ENCODE results near the gene NKD1.

Gene NKD1

GRCh38 chr16:50677351-50677750 is 129.2 kb downstream of the NKD1 start:
- no peak for DNase-seq

GRCh38 chr16:50678531-50678930 is 130.3 kb downstream of the NKD1 start:
- DNase-seq = no peak

GRCh38 chr16:50679266-50679665 is 131.1 kb downstream of the NKD1 start:
- DNase-seq = no peak

- DNase-seq = no peak
Measured at GRCh38 chr16:50679676-50680555, 131.7 kb downstream of the NKD1 start.

- DNase-seq = no peak
Measured at GRCh38 chr16:50680556-50680893, 132.3 kb downstream of the NKD1 start.

- peak; percentile 15 for DNase-seq
Measured at GRCh38 chr16:50681021-50681885, 133.1 kb downstream of the NKD1 start, which contains the start of gene SNX20. TSS of gene SNX20 (minus strand) at chr16:50681312. CDS start at chr16:50677526, 3,786 bp downstream.

- DNase-seq = no peak
Measured at GRCh38 chr16:50683689-50684374, 135.6 kb downstream of the NKD1 start.

GRCh38 chr16:50684823-50685461 is 136.7 kb downstream of the NKD1 start:
- no peak for DNase-seq

- no peak for DNase-seq
Measured at GRCh38 chr16:50685462-50686063, 137.4 kb downstream of the NKD1 start.

- DNase-seq = no peak
Measured at GRCh38 chr16:50688083-50688482, 139.9 kb downstream of the NKD1 start.

- DNase-seq = no peak
Measured at GRCh38 chr16:50688867-50689266, 140.7 kb downstream of the NKD1 start.

GRCh38 chr16:50690177-50690576 is 142.0 kb downstream of the NKD1 start:
- no peak for DNase-seq

- no peak for DNase-seq
Measured at GRCh38 chr16:50692644-50692998, 144.4 kb downstream of the NKD1 start.

GRCh38 chr16:50692999-50693781 is 145.0 kb downstream of the NKD1 start, which contains the start of gene NOD2:
TSS of gene NOD2 (plus strand) at chr16:50693606. CDS start at chr16:50699496, 5,890 bp downstream.
- DNase-seq = no peak

- no peak for DNase-seq
Measured at GRCh38 chr16:50694206-50694605, 146.0 kb downstream of the NKD1 start.

GRCh38 chr16:50695017-50696000 is 147.1 kb downstream of the NKD1 start:
- no peak for DNase-seq

GRCh38 chr16:50696126-50696525 is 147.9 kb downstream of the NKD1 start:
- no peak for DNase-seq

- no peak for DNase-seq
Measured at GRCh38 chr16:50696575-50697420, 148.6 kb downstream of the NKD1 start.

GRCh38 chr16:50697421-50697715 is 149.2 kb downstream of the NKD1 start:
- no peak for DNase-seq
